Sigmoid colon (tissue), 7 donors: ENCODE measurements around the gene CPNE9. TPM values are rescaled to one million over a fixed set of nuclear protein-coding genes. Genes with fewer than 3 reads are reported as not detected.

Source experiments
- DNase-seq: peaks from one replicate; pipeline ENCODE4 v3.0.0-alpha.2; 2019
- H3K27ac ChIP-seq, 4 donors: fragments of 200-600 bp; sonication (generic); one replicate each; pipeline ENCODE4 v1.5.1; 2016 to 2019; ENCODE audit warnings: mild to moderate bottlenecking in 1 of 4
- H3K27me3 ChIP-seq, 3 donors: fragments of 200-600 bp; sonication (generic); one replicate each; pipeline ENCODE4 v1.5.1; 2019; ENCODE audit warnings: mild to moderate bottlenecking in 1 of 3
- H3K36me3 ChIP-seq, 4 donors: fragments of 200-600 bp; sonication (generic); one replicate each; pipeline ENCODE4 v1.5.1; 2016 to 2019
- H3K4me1 ChIP-seq, 4 donors: fragments of 200-600 bp; sonication (generic); one replicate each; pipeline ENCODE4 v1.5.1; 2017 to 2019
- H3K4me3 ChIP-seq, 4 donors: fragments of 200-600 bp; sonication (generic); one replicate each; pipeline ENCODE4 v1.5.1; 2017 to 2019; ENCODE audit warnings: mild to moderate bottlenecking in 2 of 4, moderate library complexity in 1 of 4
- H3K9me3 ChIP-seq, 4 donors: fragments of 200-600 bp in 3 of 4; sonication (generic) in 3 of 4; one replicate each; pipeline versions ENCODE4 v1.5.1 to v1.6.1; 2013 to 2019
- EP300 ChIP-seq, 4 donors: sonication (generic); formaldehyde crosslinking; IDR thresholded peaks; one replicate each; pipeline ENCODE4 v1.6.1; 2017; ENCODE audit warnings: antibody characterized with exemption in 4 of 4
- POLR2A ChIP-seq, 2 donors: fragments of 450-650 bp; IDR thresholded peaks; one replicate each; pipeline ENCODE4 v1.6.1; 2016; ENCODE audit warnings: antibody characterized with exemption in 2 of 2, mild to moderate bottlenecking in 2 of 2, moderate library complexity in 2 of 2
- POLR2AphosphoS5 ChIP-seq, 4 donors: sonication (generic); formaldehyde crosslinking; IDR thresholded peaks; one replicate each; pipeline ENCODE4 v1.6.1; 2017; ENCODE audit warnings: antibody characterized with exemption in 4 of 4
- whole genome bisulfite sequencing, 2 donors: extraction: QIAGEN DNeasy Blood & Tissue Kit; methylation state at CpG; one replicate each; pipeline ENCODE4 v1.1.7; 2013; 5-methylcytosine and 5-hydroxymethylcytosine counted together
- intact Hi-C: fragments of 100-400 bp; cut with DNase I; formaldehyde crosslinking; loops from one replicate; pipeline ENCODE4 v1.15.1; 2023
- polyA plus RNA-seq, 3 donors: library from polyadenylated mRNA; stranded (reverse); fragments of 200-250 nt; gene quantifications; one replicate each; pipeline ENCODE4 v1.2.3, GENCODE V29; 2013
- total RNA-seq, 4 donors: library from RNA; depleted of rRNA; stranded (reverse); fragments of >200 nt; gene quantifications; one replicate each; pipeline ENCODE4 v1.1.0, GENCODE V29; 2016
- TF ChIP-seq, protein P1 (sequence below), 4 experiments: fragments of 450-650 bp in 3 of 4; fragments of 200-600 bp in 1 of 4; IDR thresholded peaks; one replicate each; pipeline ENCODE4 v1.5.1; 2016 to 2019; ENCODE audit warnings: antibody characterized with exemption in 4 of 4, mild to moderate bottlenecking in 3 of 4, moderate library complexity in 2 of 4
- donor health status: healthy with polysubstance abuse.
- donor health status: Bipolar disorder and iron deficiency.
- donor health status: healthy.

CPNE9 gene, protein sequence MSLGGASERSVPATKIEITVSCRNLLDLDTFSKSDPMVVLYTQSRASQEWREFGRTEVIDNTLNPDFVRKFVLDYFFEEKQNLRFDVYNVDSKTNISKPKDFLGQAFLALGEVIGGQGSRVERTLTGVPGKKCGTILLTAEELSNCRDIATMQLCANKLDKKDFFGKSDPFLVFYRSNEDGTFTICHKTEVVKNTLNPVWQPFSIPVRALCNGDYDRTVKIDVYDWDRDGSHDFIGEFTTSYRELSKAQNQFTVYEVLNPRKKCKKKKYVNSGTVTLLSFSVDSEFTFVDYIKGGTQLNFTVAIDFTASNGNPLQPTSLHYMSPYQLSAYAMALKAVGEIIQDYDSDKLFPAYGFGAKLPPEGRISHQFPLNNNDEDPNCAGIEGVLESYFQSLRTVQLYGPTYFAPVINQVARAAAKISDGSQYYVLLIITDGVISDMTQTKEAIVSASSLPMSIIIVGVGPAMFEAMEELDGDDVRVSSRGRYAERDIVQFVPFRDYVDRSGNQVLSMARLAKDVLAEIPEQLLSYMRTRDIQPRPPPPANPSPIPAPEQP
- total RNA-seq (under 1 TPM in 1 of 4 donors, not detected in 3; 0.14 TPM), polyA plus RNA-seq (under 1 TPM in 1 of 3 donors, not detected in 2; 0.22 TPM)

DNA sequence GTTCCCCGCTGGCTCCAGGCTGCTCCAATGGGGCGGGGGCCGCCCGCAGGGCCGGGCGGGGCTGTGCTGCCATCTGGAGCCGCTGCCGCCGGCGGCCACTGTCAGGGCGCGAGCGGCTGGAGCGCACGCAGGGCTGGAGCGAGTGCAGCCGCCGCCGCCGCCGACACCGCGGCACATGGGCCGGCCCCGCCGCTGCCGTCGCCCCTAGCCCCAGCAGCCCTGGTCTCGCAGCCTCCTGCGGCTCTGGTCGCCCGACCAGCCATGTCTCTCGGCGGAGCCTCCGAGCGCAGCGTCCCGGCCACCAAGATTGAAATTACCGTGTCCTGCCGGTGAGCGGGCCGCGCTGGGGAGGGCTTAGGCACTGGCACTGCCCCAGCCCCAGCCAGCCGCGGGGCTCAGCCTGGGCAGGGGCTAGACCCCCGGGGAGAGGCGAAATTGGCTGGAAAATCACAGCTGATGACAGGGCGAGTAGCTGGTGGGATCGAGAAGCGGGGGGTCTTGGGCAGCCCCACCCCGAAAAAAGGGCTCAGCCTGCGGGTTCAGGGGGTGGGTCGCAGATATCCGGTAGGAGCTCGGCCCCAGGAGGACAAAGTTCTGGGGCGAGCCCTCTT, at the start of gene CPNE9:
CPNE9 (plus strand) TSS at position 98 of the 611 bp plus-strand sequence; CDS start at position 262, 164 bp downstream.
- H3K9me3 ChIP-seq, result no peaks in the 10 kb centered on the region
- intact Hi-C loops, result no loop called here
- peaks cover 0 to 36% (median 8%) of the 10 kb centered on the region in 4 donors for H3K36me3 ChIP-seq
- peaks cover 0 to 18% (median 16%) of the 10 kb centered on the region in 4 donors for H3K4me1 ChIP-seq
- peaks cover 15 to 31% (median 17%) of the 10 kb centered on the region in 3 donors for H3K27me3 ChIP-seq
- DNase-seq, result no peak
- 3 to 4% methylated on average over 56 of the region's 56 CpGs for WGBS, 2 donors
- H3K27ac ChIP-seq, result no peak within 1 kb of the TSS
- TF ChIP-seq, protein P1, sequence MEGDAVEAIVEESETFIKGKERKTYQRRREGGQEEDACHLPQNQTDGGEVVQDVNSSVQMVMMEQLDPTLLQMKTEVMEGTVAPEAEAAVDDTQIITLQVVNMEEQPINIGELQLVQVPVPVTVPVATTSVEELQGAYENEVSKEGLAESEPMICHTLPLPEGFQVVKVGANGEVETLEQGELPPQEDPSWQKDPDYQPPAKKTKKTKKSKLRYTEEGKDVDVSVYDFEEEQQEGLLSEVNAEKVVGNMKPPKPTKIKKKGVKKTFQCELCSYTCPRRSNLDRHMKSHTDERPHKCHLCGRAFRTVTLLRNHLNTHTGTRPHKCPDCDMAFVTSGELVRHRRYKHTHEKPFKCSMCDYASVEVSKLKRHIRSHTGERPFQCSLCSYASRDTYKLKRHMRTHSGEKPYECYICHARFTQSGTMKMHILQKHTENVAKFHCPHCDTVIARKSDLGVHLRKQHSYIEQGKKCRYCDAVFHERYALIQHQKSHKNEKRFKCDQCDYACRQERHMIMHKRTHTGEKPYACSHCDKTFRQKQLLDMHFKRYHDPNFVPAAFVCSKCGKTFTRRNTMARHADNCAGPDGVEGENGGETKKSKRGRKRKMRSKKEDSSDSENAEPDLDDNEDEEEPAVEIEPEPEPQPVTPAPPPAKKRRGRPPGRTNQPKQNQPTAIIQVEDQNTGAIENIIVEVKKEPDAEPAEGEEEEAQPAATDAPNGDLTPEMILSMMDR (IDR thresholded peaks at IDR 0.05), result no peak
- TF ChIP-seq POLR2A (IDR thresholded peaks at IDR 0.05) (no peak), POLR2AphosphoS5 (IDR thresholded peaks at IDR 0.05) (no peak), EP300 (IDR thresholded peaks at IDR 0.05) (no peak)
- peak within 1 kb of the TSS in 3 of 4 donors; percentile 25 to 32 (median 27) for H3K4me3 ChIP-seq

DNA sequence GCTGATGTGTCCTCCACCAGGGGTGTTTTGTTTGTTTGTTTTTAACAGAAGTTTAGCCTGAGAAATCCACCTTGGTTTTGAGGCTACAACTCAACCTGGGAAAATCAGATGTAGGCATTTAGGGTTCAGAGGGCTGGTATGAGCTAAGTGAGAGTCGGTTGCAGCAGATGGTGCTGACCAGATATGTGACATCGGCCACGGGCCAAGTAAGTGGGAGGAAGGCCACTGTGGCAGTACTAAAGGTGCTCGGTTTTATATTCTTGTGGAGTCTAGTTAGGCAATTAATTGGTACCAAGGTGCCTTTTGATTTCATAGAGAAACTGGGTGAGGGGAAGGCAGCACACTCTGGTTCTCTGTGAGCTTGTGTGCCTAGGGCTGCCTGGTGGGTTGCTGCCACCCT, 43.8 kb upstream of the CPNE9 start:
- intact Hi-C loops, result no loop called here
- Histone ChIP-seq H3K27me3 (no peaks in the 10 kb centered on the region), H3K4me1 (peaks cover 0 to 7% (median 0%) of the 10 kb centered on the region in 4 donors), H3K9me3 (no peaks in the 10 kb centered on the region), H3K4me3 (no peak overlapping the region), H3K36me3 (peaks cover 16 to 100% (median 56%) of the 10 kb centered on the region in 4 donors), H3K27ac (no peak overlapping the region)
- 94 to 95% methylated on average over 4 of the region's 4 CpGs for WGBS, 2 donors
- no peak for DNase-seq
- TF ChIP-seq EP300 (IDR thresholded peaks at IDR 0.05) (no peak), POLR2AphosphoS5 (IDR thresholded peaks at IDR 0.05) (no peak), POLR2A (IDR thresholded peaks at IDR 0.05) (no peak)
- TF ChIP-seq, protein P1 (IDR thresholded peaks at IDR 0.05), result no peak

DNA sequence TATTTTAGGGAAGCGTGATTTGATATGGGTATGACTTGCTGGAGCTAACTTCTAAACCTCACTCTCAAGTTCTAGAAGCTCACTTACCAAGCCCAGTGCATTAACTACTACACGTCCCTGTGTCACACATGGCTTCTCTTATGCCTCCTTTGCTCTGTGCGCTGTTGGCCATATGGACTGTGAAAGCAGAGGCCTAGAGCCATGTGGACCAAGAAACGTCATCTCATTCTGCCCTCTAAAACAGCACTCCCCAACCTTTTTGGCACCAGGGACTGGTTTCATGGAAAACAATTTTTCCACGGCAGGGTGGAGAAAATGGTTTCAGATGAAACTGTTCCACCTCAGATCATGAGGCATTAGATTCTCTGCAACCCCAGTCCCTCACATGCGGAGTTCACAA, 42.7 kb upstream of the CPNE9 start:
- H3K9me3 ChIP-seq, result no peaks in the 10 kb centered on the region
- H3K4me3 ChIP-seq, result no peak overlapping the region
- intact Hi-C loops, result no loop called here
- 94% methylated on average over 6 of the region's 6 CpGs for WGBS, 2 donors
- no peak overlapping the region for H3K27ac ChIP-seq
- TF ChIP-seq, protein P1 (IDR thresholded peaks at IDR 0.05), result no peak
- TF ChIP-seq POLR2A (IDR thresholded peaks at IDR 0.05), result no peak
- no peak for TF ChIP-seq EP300 (IDR thresholded peaks at IDR 0.05)
- TF ChIP-seq POLR2AphosphoS5 (IDR thresholded peaks at IDR 0.05), result no peak
- peaks cover 16 to 100% (median 54%) of the 10 kb centered on the region in 4 donors for H3K36me3 ChIP-seq
- no peaks in the 10 kb centered on the region for H3K27me3 ChIP-seq
- DNase-seq, result no peak
- H3K4me1 ChIP-seq, result peaks cover 0 to 7% (median 0%) of the 10 kb centered on the region in 4 donors

DNA sequence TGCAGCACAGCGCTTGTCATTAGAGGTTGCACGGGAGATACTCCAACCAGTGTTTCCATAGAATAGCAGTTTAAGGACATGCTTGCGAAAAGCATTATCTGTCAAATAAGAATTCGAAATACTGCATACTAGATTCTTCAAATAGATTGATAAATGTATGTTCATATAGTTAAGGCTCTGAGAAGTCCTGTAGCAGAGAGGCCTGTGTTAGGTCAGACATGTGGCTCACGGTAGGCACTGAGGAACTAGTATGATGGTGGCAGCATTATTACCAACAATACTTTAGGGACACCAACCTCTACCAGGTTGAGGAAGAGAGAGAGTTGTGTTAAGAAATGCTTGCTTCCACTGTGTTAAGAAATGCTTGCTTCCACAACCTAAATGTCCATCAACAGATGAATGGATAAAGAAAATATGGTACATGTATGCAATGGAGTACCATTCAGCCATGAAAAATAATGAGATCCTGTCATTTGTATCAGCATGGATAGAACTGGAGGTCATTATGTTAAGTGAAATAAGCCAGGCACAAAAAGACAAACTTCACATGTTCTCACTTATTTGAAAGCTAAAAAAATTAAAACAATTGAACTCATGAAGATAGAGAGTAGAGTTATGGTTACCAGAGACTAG, 39.4 kb upstream of the CPNE9 start:
- TF ChIP-seq POLR2AphosphoS5 (IDR thresholded peaks at IDR 0.05) (no peak), POLR2A (IDR thresholded peaks at IDR 0.05) (no peak), EP300 (IDR thresholded peaks at IDR 0.05) (no peak)
- TF ChIP-seq, protein P1 (IDR thresholded peaks at IDR 0.05), result no peak
- DNase-seq, result no peak
- Histone ChIP-seq H3K4me3 (no peak overlapping the region), H3K27me3 (no peaks in the 10 kb centered on the region), H3K36me3 (peaks cover 13 to 99% (median 48%) of the 10 kb centered on the region in 4 donors), H3K4me1 (peaks cover 0 to 1% (median under 1%) of the 10 kb centered on the region in 4 donors), H3K27ac (no peak overlapping the region), H3K9me3 (no peaks in the 10 kb centered on the region)
- WGBS, 2 donors, result 98% methylated on average over 5 of the region's 5 CpGs
- intact Hi-C loops, result no loop called here
